VCaP (cell line): ENCODE measurements around the gene RNPEP.

ENCODE experiments used
- H3K27ac ChIP-seq: fragments of 450-650 bp; 2 replicates; pipeline ENCODE4 v1.5.1; 2017
- TF ChIP-seq, protein P1 (sequence below): fragments of 450-650 bp; conservative IDR thresholded peaks from 2 replicates; pipeline ENCODE4 v1.5.1; 2017; ENCODE audit warnings: mild to moderate bottlenecking, moderate library complexity

Gene RNPEP

DNA sequence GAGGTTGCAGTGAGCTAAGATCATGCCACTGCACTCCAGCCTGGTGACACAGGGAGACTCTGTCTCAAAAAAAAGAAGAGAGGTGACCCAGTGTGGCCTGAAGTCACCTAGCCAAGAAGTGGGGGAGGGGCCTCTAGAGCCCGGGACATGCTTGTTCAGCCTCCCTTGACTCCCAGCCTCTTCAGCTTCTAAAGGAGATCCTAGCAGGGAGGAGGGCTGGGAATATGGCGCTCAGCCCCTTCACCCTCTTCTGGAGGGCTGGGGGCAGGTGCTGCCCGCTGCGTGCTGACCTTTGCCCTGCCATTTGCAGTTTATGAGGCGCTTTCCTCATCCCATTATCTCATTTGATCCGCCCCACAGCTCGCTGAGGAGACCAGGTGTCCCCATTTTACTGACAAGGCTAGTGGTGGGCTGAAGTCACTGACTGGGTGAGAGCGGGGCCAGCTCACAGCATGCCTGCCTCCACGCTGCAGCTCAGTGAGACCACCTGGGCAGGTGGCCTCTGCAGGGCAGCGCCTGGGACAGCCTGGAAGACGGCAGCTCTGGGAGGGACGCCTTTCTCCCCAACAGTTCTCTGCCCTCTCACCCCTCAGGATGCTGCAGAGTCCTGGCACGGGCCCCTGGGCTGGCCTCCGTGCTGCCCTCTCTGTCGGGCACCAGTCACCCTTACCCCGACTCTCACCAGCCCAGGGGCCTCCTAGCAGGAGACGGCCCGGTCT lies 35.5 kb downstream of the RNPEP start:
- peak overlapping the region; percentile 93 for H3K27ac ChIP-seq
- TF ChIP-seq, protein P1, sequence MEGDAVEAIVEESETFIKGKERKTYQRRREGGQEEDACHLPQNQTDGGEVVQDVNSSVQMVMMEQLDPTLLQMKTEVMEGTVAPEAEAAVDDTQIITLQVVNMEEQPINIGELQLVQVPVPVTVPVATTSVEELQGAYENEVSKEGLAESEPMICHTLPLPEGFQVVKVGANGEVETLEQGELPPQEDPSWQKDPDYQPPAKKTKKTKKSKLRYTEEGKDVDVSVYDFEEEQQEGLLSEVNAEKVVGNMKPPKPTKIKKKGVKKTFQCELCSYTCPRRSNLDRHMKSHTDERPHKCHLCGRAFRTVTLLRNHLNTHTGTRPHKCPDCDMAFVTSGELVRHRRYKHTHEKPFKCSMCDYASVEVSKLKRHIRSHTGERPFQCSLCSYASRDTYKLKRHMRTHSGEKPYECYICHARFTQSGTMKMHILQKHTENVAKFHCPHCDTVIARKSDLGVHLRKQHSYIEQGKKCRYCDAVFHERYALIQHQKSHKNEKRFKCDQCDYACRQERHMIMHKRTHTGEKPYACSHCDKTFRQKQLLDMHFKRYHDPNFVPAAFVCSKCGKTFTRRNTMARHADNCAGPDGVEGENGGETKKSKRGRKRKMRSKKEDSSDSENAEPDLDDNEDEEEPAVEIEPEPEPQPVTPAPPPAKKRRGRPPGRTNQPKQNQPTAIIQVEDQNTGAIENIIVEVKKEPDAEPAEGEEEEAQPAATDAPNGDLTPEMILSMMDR, result no peak

DNA sequence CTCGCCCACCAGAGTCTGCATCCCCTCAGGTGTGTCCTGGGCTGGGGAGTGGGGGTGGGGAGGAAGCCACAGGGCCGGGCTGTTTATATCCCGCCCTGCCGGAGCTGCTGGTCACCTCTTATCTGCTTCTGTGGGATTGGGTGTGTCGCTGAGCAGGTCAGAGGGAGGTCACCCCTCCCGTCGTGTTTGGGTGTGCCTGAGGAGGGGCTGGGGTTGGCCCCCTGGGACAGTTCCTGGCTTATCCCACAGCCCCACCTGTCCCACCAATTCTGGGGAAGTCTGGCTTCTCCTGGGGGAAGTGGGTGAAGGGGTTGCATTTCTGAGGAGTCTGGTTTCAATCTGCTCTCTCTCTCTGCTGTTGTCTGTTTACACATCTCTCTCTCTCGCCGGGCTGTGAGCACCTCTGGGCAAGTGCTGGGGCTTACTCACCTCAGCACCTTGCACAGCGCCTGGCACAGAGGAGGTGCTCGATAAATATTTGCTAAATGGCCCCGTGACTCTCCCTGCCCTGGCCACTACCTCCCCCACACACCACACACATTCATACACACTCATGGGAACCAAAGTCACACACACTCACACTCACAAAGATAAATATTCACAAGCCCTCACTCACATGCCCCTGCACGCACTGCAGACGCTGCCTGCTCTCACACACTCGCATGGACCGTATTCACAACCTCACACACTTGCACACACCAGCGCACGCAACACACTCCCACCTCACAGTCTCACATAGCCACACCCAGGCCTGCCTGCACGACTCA lies 36.2 kb downstream of the RNPEP start:
- TF ChIP-seq, protein P1, result no peak
- H3K27ac ChIP-seq, result peak overlapping the region; percentile 93

DNA sequence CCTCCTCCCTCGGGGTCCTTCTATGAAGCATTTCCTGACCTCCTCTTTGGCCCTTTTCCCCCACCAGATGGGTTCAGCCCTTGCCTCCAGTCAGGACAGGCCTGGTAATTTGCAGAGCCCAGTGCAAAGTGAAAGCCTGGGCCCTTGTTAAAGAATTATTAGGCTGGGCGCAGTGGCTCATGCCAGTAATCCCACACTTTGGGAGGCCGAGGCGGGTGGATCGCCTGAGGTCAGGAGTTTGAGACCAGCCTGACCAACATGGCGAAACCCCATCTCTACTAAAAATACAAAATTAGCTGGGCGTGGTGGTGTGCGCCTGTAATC lies 36.7 kb downstream of the RNPEP start:
- peak overlapping the region; percentile 93 for H3K27ac ChIP-seq

DNA sequence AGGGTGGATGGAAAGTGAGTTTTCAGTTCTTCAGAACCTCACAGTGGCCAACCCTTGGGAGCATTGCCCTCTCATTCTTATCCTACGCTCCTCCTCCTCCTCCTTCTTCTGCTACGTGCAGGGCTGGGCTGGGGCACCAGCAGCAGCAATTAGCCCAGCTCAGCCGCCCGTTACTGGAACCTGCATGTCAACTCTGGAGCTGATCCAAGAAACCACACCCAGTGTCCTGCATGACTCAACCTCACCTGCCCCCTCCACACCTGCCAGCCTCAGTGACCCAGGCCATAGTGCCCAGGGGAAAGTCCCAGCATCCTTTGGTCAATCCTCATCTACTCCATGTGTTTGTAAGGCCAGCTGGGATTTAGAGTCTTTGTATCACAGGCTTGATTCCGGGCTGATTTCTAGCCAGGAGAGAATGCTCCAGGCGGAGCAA lies 40.6 kb downstream of the RNPEP start:
- peak overlapping the region; percentile 10; the same call in 1 of the 2 replicates for H3K27ac ChIP-seq
- TF ChIP-seq, protein P1, result no peak

DNA sequence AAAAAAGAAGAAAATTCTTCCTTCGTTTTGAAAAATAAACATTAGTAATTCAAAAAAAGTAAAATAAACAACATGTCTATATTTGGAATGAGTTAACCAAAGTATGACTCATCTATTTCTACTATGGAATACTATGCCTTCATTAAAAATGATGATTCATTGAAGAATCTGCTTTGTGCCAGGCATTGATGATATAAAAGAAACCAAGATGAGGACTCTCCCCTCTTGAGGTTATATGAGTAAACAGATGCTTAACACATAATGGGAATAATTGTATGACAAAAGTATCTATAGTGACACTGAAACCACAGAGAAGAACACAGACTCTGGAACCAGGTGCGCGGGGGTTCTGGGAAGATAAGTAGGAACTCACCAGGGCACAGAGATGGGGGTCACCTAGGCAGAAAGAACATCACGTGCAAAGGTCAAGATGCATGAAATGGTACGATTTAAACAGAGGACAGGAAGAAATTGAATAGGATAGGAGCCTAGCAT lies 46.8 kb downstream of the RNPEP start:
- H3K27ac ChIP-seq, result no peak overlapping the region
- TF ChIP-seq, protein P1, result no peak

DNA sequence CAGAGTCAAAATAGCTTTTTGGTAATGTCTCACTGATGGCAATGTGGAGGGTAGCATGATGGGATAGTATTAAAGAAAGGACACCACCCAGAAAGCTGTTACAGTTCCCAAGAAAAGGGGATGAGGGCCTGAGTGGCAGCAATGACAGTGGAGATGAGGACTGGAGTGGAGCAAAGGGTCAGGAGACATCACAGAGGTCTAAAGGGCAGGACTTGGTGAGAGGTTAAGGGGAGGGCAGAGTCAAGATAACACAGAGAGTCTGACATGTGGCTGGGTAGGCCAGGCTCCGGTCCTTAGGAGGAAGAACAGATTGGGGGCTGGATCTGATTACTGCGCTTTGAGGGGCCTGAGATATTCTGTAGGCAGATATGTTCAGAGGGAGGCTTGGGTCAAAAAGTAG lies 47.3 kb downstream of the RNPEP start:
- no peak overlapping the region for H3K27ac ChIP-seq

DNA sequence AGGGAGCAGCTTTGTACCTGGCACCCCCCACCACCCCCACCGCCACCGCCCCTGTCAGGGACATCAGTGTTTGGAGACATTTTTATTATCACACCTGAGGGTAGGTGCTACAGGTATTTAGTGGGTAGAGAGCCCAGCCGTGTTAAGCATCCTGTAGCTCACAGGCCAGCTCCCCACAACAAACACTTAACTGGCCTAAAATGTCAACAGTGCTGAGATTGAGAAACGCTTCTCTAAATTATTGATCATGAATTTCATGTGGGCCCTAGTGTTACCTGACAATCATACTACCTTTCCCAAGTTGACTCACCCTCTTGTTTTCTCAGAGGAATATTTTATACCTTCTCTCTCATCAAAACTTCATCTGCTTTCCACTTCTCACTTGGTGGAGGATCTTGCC lies 49.3 kb downstream of the RNPEP start:
- TF ChIP-seq, protein P1, result no peak
- H3K27ac ChIP-seq, result peak overlapping the region; percentile 93

More for the DNA sequence above, 47.3 kb downstream of the RNPEP start:
- TF ChIP-seq, protein P1, result no peak
